Adipose tissue (tissue), 3 donors: ENCODE results near the gene TFCP2L1. TPM values are rescaled to one million over a fixed set of nuclear protein-coding genes. Genes with fewer than 3 reads are reported as not detected.
"Not testable (repeated sequence)": the region's sequence is repeated elsewhere in the genome, so short reads cannot be mapped to it uniquely, and the experiment has no call there.

Experiments
- H3K27ac ChIP-seq: one replicate; pipeline ENCODE4 v1.5.1; 2013; ENCODE audit warnings: low read depth, low read length
- WGBS, 3 donors: extraction: QIAGEN DNeasy Blood & Tissue Kit; methylation state at CpG; one replicate each; pipeline ENCODE4 v1.1.7; 2013; 5-methylcytosine and 5-hydroxymethylcytosine counted together
- polyA plus RNA-seq, 3 donors: library from polyadenylated mRNA; stranded (reverse); fragments of 200-250 nt; gene quantifications; one replicate each; pipeline ENCODE4 v1.2.3, GENCODE V29; 2013
- donor health status: healthy with polysubstance abuse.
- donor health status: Bipolar disorder and iron deficiency.
- donor health status: healthy.

Gene TFCP2L1
- polyA plus RNA-seq, 3 donors = 1.1 to 1.8 (median 1.6) TPM

GRCh38 chr2:121281107-121281506 is 3.9 kb downstream of the TFCP2L1 start:
- H3K27ac ChIP-seq = no peak overlapping the region
- 87 to 94% (median 91%) methylated on average over 19 of the region's 19 CpGs for WGBS, 3 donors

GRCh38 chr2:121279476-121280220 is 5.4 kb downstream of the TFCP2L1 start:
- no peak overlapping the region for H3K27ac ChIP-seq
- WGBS, 3 donors = 72 to 82% (median 77%) methylated on average over 10 of the region's 10 CpGs

- 93 to 96% (median 94%) methylated on average over 6 of the region's 6 CpGs for WGBS, 3 donors
- H3K27ac ChIP-seq = no peak overlapping the region
Observed at GRCh38 chr2:121276341-121276740, 8.7 kb downstream of the TFCP2L1 start.

- no peak overlapping the region for H3K27ac ChIP-seq
- 49 to 73% (median 49%) methylated on average over 3 of the region's 3 CpGs for WGBS, 3 donors
Observed at GRCh38 chr2:121273116-121273515, 11.9 kb downstream of the TFCP2L1 start.

GRCh38 chr2:121272596-121272995 is 12.4 kb downstream of the TFCP2L1 start:
- no peak overlapping the region for H3K27ac ChIP-seq
- WGBS, 3 donors = 76 to 85% (median 76%) methylated on average over 3 of the region's 3 CpGs

- WGBS, 3 donors = 95 to 96% (median 96%) methylated on average over 7 of the region's 7 CpGs
- not testable (repeated sequence) for H3K27ac ChIP-seq
Observed at GRCh38 chr2:121269436-121269835, 15.6 kb downstream of the TFCP2L1 start.

- no peak overlapping the region for H3K27ac ChIP-seq
- 68 to 76% (median 74%) methylated on average over 6 of the region's 6 CpGs for WGBS, 3 donors
Observed at GRCh38 chr2:121266543-121267106, 18.4 kb downstream of the TFCP2L1 start.

GRCh38 chr2:121263996-121264715 is 20.8 kb downstream of the TFCP2L1 start:
- WGBS, 3 donors = 85 to 91% (median 90%) methylated on average over 9 of the region's 9 CpGs
- no peak overlapping the region for H3K27ac ChIP-seq

- no peak overlapping the region for H3K27ac ChIP-seq
- WGBS, 3 donors = 69 to 80% (median 73%) methylated on average over 12 of the region's 12 CpGs
Observed at GRCh38 chr2:121260370-121261154, 24.4 kb downstream of the TFCP2L1 start.

- no peak overlapping the region for H3K27ac ChIP-seq
- WGBS, 3 donors = 70 to 94% (median 72%) methylated on average over 5 of the region's 5 CpGs
Observed at GRCh38 chr2:121258051-121258450, 27.0 kb downstream of the TFCP2L1 start.

- WGBS, 3 donors = 44 to 80% (median 49%) methylated on average over 3 of the region's 3 CpGs
- no peak overlapping the region for H3K27ac ChIP-seq
Observed at GRCh38 chr2:121257480-121257840, 27.5 kb downstream of the TFCP2L1 start.

GRCh38 chr2:121256720-121257479 is 28.1 kb downstream of the TFCP2L1 start:
- WGBS, 3 donors = 75 to 87% (median 76%) methylated on average over 13 of the region's 13 CpGs
- no peak overlapping the region for H3K27ac ChIP-seq

GRCh38 chr2:121255358-121255757 is 29.6 kb downstream of the TFCP2L1 start:
- 67 to 79% (median 76%) methylated on average over 8 of the region's 8 CpGs for WGBS, 3 donors
- H3K27ac ChIP-seq = no peak overlapping the region

GRCh38 chr2:121254748-121255147 is 30.3 kb downstream of the TFCP2L1 start:
- WGBS, 3 donors = 83 to 88% (median 84%) methylated on average over 4 of the region's 4 CpGs
- no peak overlapping the region for H3K27ac ChIP-seq

GRCh38 chr2:121253674-121254240 is 31.2 kb downstream of the TFCP2L1 start:
- WGBS, 3 donors = 93 to 98% (median 96%) methylated on average over 13 of the region's 13 CpGs
- no peak overlapping the region for H3K27ac ChIP-seq

GRCh38 chr2:121253021-121253673 is 31.9 kb downstream of the TFCP2L1 start:
- no peak overlapping the region for H3K27ac ChIP-seq
- 92 to 96% (median 94%) methylated on average over 12 of the region's 12 CpGs for WGBS, 3 donors

- H3K27ac ChIP-seq = no peak overlapping the region
- 78 to 94% (median 89%) methylated on average over 1 of the region's 1 CpG for WGBS, 3 donors
Observed at GRCh38 chr2:121251497-121251896, 33.5 kb downstream of the TFCP2L1 start.
